Suprapubic skin (tissue), 4 donors: ENCODE results near the gene PCDHGA3. TPM values are rescaled to one million over a fixed set of nuclear protein-coding genes. Genes with fewer than 3 reads are reported as not detected.
A peak's percentile ranks its signal among the peaks of the same experiment; 100 is the strongest.
"Not testable (repeated sequence)": the region's sequence is repeated elsewhere in the genome, so short reads cannot be mapped to it uniquely, and the experiment has no call there.

ENCODE experiments used
- DNase-seq, 2 donors: peaks; one replicate each; pipeline ENCODE4 v3.0.0-alpha.2; 2019; ENCODE audit warnings: low spot score in 2 of 2
- H3K27ac ChIP-seq: fragments of 200-600 bp; sonication (generic); one replicate; pipeline ENCODE4 v1.5.1; 2019
- H3K27me3 ChIP-seq: fragments of 200-600 bp; sonication (generic); one replicate; pipeline ENCODE4 v1.5.1; 2019
- H3K36me3 ChIP-seq: fragments of 200-600 bp; sonication (generic); one replicate; pipeline ENCODE4 v1.5.1; 2019
- H3K4me1 ChIP-seq: fragments of 200-600 bp; sonication (generic); one replicate; pipeline ENCODE4 v1.5.1; 2019
- H3K4me3 ChIP-seq: fragments of 200-600 bp; sonication (generic); one replicate; pipeline ENCODE4 v1.5.1; 2019; ENCODE audit warnings: mild to moderate bottlenecking
- H3K9me3 ChIP-seq: fragments of 200-600 bp; sonication (generic); one replicate; pipeline ENCODE4 v1.5.1; 2019
- CTCF ChIP-seq, 2 donors: fragments of 200-600 bp in 1 of 2; fragments of 450-650 bp in 1 of 2; sonication (generic) in 1 of 2; IDR thresholded peaks; one replicate each; pipeline ENCODE4 v1.5.1; 2016 to 2019; ENCODE audit warnings: antibody characterized with exemption in 2 of 2, mild to moderate bottlenecking in 1 of 2, moderate library complexity in 1 of 2
- EP300 ChIP-seq: sonication (generic); formaldehyde crosslinking; IDR thresholded peaks from one replicate; pipeline ENCODE4 v1.6.1; 2017; ENCODE audit warnings: antibody characterized with exemption
- POLR2A ChIP-seq, 2 donors: fragments of 450-650 bp; IDR thresholded peaks; one replicate each; pipeline ENCODE4 v1.6.1; 2017; ENCODE audit warnings: antibody characterized with exemption in 2 of 2, mild to moderate bottlenecking in 2 of 2, moderate library complexity in 2 of 2
- POLR2AphosphoS5 ChIP-seq, 3 donors: sonication (generic); formaldehyde crosslinking; IDR thresholded peaks; one replicate each; pipeline ENCODE4 v1.6.1; 2017; ENCODE audit warnings: antibody characterized with exemption in 3 of 3
- WGBS: methylation state at CpG from one replicate; pipeline ENCODE4 v1.1.5; 2018; 5-methylcytosine and 5-hydroxymethylcytosine counted together
- total RNA-seq, 4 donors: library from RNA; depleted of rRNA; stranded (reverse); fragments of >200 nt; gene quantifications; one replicate each; pipeline ENCODE4 v1.1.0, GENCODE V29; 2016

Gene PCDHGA3
- total RNA-seq, 4 donors from 2014 or later, result 1.3 to 2.3 (median 1.7) TPM

DNA sequence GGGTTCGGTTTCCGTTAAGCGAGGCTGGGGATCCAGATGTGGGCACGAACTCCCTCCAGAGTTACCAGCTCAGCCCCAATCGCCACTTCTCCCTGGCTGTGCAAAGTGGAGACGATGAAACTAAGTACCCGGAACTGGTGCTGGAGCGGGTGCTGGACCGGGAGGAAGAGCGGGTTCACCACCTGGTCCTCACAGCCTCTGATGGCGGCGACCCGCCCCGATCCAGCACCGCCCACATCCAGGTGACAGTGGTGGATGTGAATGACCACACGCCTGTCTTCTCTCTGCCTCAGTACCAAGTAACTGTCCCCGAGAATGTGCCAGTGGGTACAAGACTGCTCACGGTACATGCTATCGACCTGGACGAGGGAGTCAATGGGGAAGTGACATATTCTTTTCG is 39.7 kb downstream of the PCDHGA3 start:
- 42% methylated on average over 13 of the region's 21 CpGs for WGBS
- no peak overlapping the region for H3K27ac ChIP-seq
- H3K36me3 ChIP-seq, result no peaks in the 10 kb centered on the region
- TF ChIP-seq CTCF (IDR thresholded peaks at IDR 0.05) (no peak), POLR2AphosphoS5 (IDR thresholded peaks at IDR 0.05) (no peak), EP300 (no peak), POLR2A (IDR thresholded peaks at IDR 0.05) (no peak)
- no peaks in the 10 kb centered on the region for H3K27me3 ChIP-seq
- DNase-seq, result no peak
- H3K9me3 ChIP-seq, result peaks cover 58% of the 10 kb centered on the region
- H3K4me1 ChIP-seq, result no peaks in the 10 kb centered on the region
- H3K4me3 ChIP-seq, result no peak overlapping the region

DNA sequence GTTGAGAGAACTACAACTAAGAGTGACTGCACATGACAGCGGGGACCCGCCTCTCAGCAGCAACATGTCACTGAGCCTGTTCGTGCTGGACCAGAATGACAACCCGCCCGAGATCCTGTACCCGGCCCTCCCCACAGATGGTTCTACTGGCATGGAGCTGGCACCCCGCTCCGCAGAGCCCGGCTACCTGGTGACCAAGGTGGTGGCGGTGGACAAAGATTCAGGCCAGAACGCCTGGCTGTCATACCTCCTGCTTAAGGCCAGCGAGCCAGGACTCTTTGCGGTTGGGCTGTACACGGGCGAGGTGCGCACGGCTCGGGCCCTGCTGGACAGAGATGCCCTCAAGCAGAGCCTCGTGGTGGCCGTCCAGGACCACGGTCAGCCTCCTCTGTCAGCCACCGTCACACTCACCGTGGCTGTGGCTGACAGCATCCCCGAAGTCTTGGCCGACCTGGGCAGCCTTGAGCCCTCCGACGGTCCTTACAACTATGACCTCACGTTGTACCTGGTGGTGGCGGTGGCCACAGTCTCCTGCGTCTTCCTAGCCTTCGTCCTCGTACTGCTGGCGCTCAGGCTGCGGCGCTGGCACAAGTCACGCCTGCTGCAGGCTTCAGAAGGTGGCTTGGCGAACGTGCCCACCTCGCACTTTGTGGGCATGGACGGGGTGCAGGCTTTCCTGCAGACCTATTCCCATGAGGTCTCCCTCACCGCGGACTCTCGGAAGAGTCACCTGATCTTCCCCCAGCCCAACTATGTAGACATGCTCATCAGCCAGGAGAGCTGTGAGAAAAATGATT is 41.0 kb downstream of the PCDHGA3 start:
- no peak for DNase-seq
- no peak for TF ChIP-seq EP300
- no peak for TF ChIP-seq CTCF (IDR thresholded peaks at IDR 0.05)
- TF ChIP-seq POLR2A (IDR thresholded peaks at IDR 0.05), result no peak
- no peak for TF ChIP-seq POLR2AphosphoS5 (IDR thresholded peaks at IDR 0.05)
- H3K36me3 ChIP-seq, result no peaks in the 10 kb centered on the region
- H3K9me3 ChIP-seq, result peaks cover 65% of the 10 kb centered on the region
- no peaks in the 10 kb centered on the region for H3K27me3 ChIP-seq
- H3K4me1 ChIP-seq, result no peaks in the 10 kb centered on the region
- WGBS, result 51% methylated on average over 17 of the region's 43 CpGs
- no peak overlapping the region for H3K27ac ChIP-seq
- H3K4me3 ChIP-seq, result no peak overlapping the region

GRCh38 chr5:141387557-141388311 is 44.1 kb downstream of the PCDHGA3 start, which contains the start of gene PCDHGB4:
Gene PCDHGB4 (plus strand): TSS chr5:141387698. CDS start chr5:141387885, 187 bp downstream.
- not testable (repeated sequence) for H3K4me1 ChIP-seq, H3K27me3 ChIP-seq, H3K36me3 ChIP-seq, H3K4me3 ChIP-seq, H3K27ac ChIP-seq, DNase-seq
- TF ChIP-seq CTCF (IDR thresholded peaks at IDR 0.05), result peak in 1 of 2 donors; percentile 17
- peaks cover 73% of the 10 kb centered on the region for H3K9me3 ChIP-seq
- 4% methylated on average over 17 of the region's 40 CpGs for WGBS

DNA sequence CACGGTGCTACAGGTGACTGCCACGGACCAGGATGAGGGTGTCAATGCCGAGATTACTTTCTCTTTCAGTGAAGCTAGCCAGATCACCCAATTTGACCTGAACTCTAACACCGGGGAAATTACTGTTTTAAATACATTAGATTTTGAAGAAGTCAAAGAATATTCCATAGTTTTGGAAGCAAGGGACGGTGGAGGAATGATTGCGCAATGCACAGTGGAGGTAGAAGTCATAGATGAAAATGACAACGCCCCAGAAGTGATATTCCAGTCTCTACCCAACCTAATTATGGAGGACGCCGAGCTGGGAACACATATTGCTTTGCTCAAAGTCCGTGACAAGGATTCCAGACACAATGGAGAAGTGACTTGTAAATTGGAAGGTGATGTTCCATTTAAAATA is 45.0 kb downstream of the PCDHGA3 start:
- H3K4me3 ChIP-seq, result no peak overlapping the region
- H3K4me1 ChIP-seq, result no peaks in the 10 kb centered on the region
- 46% methylated on average over 10 of the region's 10 CpGs for WGBS
- H3K27me3 ChIP-seq, result peaks cover 9% of the 10 kb centered on the region
- no peak for DNase-seq
- H3K27ac ChIP-seq, result no peak overlapping the region
- TF ChIP-seq EP300 (no peak), POLR2A (IDR thresholded peaks at IDR 0.05) (no peak), CTCF (IDR thresholded peaks at IDR 0.05) (no peak), POLR2AphosphoS5 (IDR thresholded peaks at IDR 0.05) (no peak)
- H3K36me3 ChIP-seq, result no peaks in the 10 kb centered on the region
- H3K9me3 ChIP-seq, result peaks cover 73% of the 10 kb centered on the region
